Measurements from ENCODE around the gene THBD. TPM values are rescaled to one million over a fixed set of nuclear protein-coding genes. Genes with fewer than 3 reads are reported as not detected.

Gene THBD
- total RNA-seq, 1 donor from 2014 or later = 5.8 TPM

- Mint-ChIP-seq H3K9me3 (no peaks in the 10 kb centered on the region), H3K36me3 (no peaks in the 10 kb centered on the region), H3K4me1 (ENCODE audit: unreplicated experiment) (peaks cover 20% of the 10 kb centered on the region), H3K27ac (no peak overlapping the region), H3K4me3 (no peak overlapping the region), H3K27me3 (peaks cover 23% of the 10 kb centered on the region)
- no peak for DNase-seq (ENCODE audit: extremely low spot score, unreplicated experiment)
- no peak for TF ChIP-seq CTCF (conservative IDR thresholded peaks at IDR 0.05)
Measured at GRCh38 chr20:23094927-23095326, 45.5 kb upstream of the THBD start.

GRCh38 chr20:23094213-23094896 lies 44.9 kb upstream of the THBD start:
- Mint-ChIP-seq H3K4me3 (no peak overlapping the region), H3K4me1 (ENCODE audit: unreplicated experiment) (peaks cover 20% of the 10 kb centered on the region), H3K27ac (no peak overlapping the region), H3K27me3 (peaks cover 26% of the 10 kb centered on the region), H3K36me3 (no peaks in the 10 kb centered on the region), H3K9me3 (no peaks in the 10 kb centered on the region)
- no peak for DNase-seq (ENCODE audit: extremely low spot score, unreplicated experiment)
- TF ChIP-seq CTCF (conservative IDR thresholded peaks at IDR 0.05) = no peak

- Mint-ChIP-seq H3K36me3 (no peaks in the 10 kb centered on the region), H3K4me1 (ENCODE audit: unreplicated experiment) (peaks cover 20% of the 10 kb centered on the region), H3K9me3 (no peaks in the 10 kb centered on the region), H3K27me3 (peaks cover 27% of the 10 kb centered on the region), H3K4me3 (no peak overlapping the region), H3K27ac (no peak overlapping the region)
- no peak for DNase-seq (ENCODE audit: extremely low spot score, unreplicated experiment)
- no peak for TF ChIP-seq CTCF (conservative IDR thresholded peaks at IDR 0.05)
Measured at GRCh38 chr20:23093613-23094012, 44.1 kb upstream of the THBD start.

- Mint-ChIP-seq H3K36me3 (no peaks in the 10 kb centered on the region), H3K4me3 (no peak overlapping the region), H3K27me3 (peaks cover 31% of the 10 kb centered on the region), H3K9me3 (no peaks in the 10 kb centered on the region), H3K27ac (no peak overlapping the region), H3K4me1 (ENCODE audit: unreplicated experiment) (peaks cover 16% of the 10 kb centered on the region)
- TF ChIP-seq CTCF (conservative IDR thresholded peaks at IDR 0.05) = no peak
- no peak for DNase-seq (ENCODE audit: extremely low spot score, unreplicated experiment)
Measured at GRCh38 chr20:23092861-23093495, 43.5 kb upstream of the THBD start.

- Mint-ChIP-seq H3K36me3 (no peaks in the 10 kb centered on the region), H3K9me3 (no peaks in the 10 kb centered on the region), H3K27me3 (peaks cover 34% of the 10 kb centered on the region), H3K4me1 (ENCODE audit: unreplicated experiment) (peaks cover 14% of the 10 kb centered on the region), H3K27ac (no peak overlapping the region), H3K4me3 (no peak overlapping the region)
- DNase-seq (ENCODE audit: extremely low spot score, unreplicated experiment) = no peak
- TF ChIP-seq CTCF (conservative IDR thresholded peaks at IDR 0.05) = no peak
Measured at GRCh38 chr20:23092384-23092756, 42.9 kb upstream of the THBD start.

All from type B pancreatic cell (in vitro differentiated cells).